Gastrocnemius medialis (tissue), 4 donors: ENCODE data around the gene PCK2.

ENCODE experiments used
- CTCF ChIP-seq, 5 experiments: fragments of 450-650 bp in 3 of 5; fragments of 200-600 bp in 2 of 5; sonication (generic) in 2 of 5; IDR thresholded peaks in 4 of 5; conservative IDR thresholded peaks in 1 of 5; 1 replicate in 4 of 5; 2 replicates in 1 of 5; pipeline ENCODE4 v1.5.1; 2016 to 2019; ENCODE audit warnings: antibody characterized with exemption in 5 of 5, mild to moderate bottlenecking in 3 of 5, moderate library complexity in 3 of 5
- POLR2A ChIP-seq, 2 donors: fragments of 450-650 bp; IDR thresholded peaks; one replicate each; pipeline ENCODE4 v1.6.1; 2017; ENCODE audit warnings: antibody characterized with exemption in 2 of 2, mild to moderate bottlenecking in 2 of 2, moderate library complexity in 2 of 2

GRCh38 chr14:24110523-24110922 is 16.4 kb downstream of the PCK2 start:
- TF ChIP-seq CTCF (IDR thresholded peaks at IDR 0.05 in 4 of 5, conservative IDR thresholded peaks at IDR 0.05 in 1 of 5) (no peak), POLR2A (IDR thresholded peaks at IDR 0.05) (no peak)
